ENCODE measurements around the gene MBP. TPM values are rescaled to one million over a fixed set of nuclear protein-coding genes. Genes with fewer than 3 reads are reported as not detected.

MBP gene
- total RNA-seq, 1 donor, result 80.7 TPM

- Histone ChIP-seq H3K27me3 (ENCODE audit: insufficient read depth, low read length) (no peaks in the 10 kb centered on the region), H3K4me3 (ENCODE audit: low read length) (no peak overlapping the region), H3K4me1 (ENCODE audit: insufficient read depth, low read length) (peaks cover 71% of the 10 kb centered on the region), H3K9me3 (ENCODE audit: low read depth, low read length) (no peaks in the 10 kb centered on the region)
Observed at GRCh38 chr18:77081390-77081778, 51.2 kb downstream of the MBP start.

- Histone ChIP-seq H3K9me3 (ENCODE audit: low read depth, low read length) (no peaks in the 10 kb centered on the region), H3K4me1 (ENCODE audit: insufficient read depth, low read length) (peaks cover 70% of the 10 kb centered on the region), H3K4me3 (ENCODE audit: low read length) (no peak overlapping the region), H3K27me3 (ENCODE audit: insufficient read depth, low read length) (no peaks in the 10 kb centered on the region)
Observed at GRCh38 chr18:77079954-77080682, 52.5 kb downstream of the MBP start.

- no peaks in the 10 kb centered on the region for H3K27me3 ChIP-seq (ENCODE audit: insufficient read depth, low read length)
- no peak overlapping the region for H3K4me3 ChIP-seq (ENCODE audit: low read length)
- peaks cover 74% of the 10 kb centered on the region for H3K4me1 ChIP-seq (ENCODE audit: insufficient read depth, low read length)
- no peaks in the 10 kb centered on the region for H3K9me3 ChIP-seq (ENCODE audit: low read depth, low read length)
Observed at GRCh38 chr18:77079088-77079487, 53.5 kb downstream of the MBP start.

- no peaks in the 10 kb centered on the region for H3K27me3 ChIP-seq (ENCODE audit: insufficient read depth, low read length)
- peaks cover 73% of the 10 kb centered on the region for H3K4me1 ChIP-seq (ENCODE audit: insufficient read depth, low read length)
- H3K9me3 ChIP-seq (ENCODE audit: low read depth, low read length), result no peaks in the 10 kb centered on the region
- no peak overlapping the region for H3K4me3 ChIP-seq (ENCODE audit: low read length)
Observed at GRCh38 chr18:77078690-77079070, 53.9 kb downstream of the MBP start.

GRCh38 chr18:77077941-77078689 is 54.5 kb downstream of the MBP start:
- H3K9me3 ChIP-seq (ENCODE audit: low read depth, low read length), result no peaks in the 10 kb centered on the region
- H3K27me3 ChIP-seq (ENCODE audit: insufficient read depth, low read length), result no peaks in the 10 kb centered on the region
- H3K4me1 ChIP-seq (ENCODE audit: insufficient read depth, low read length), result peaks cover 74% of the 10 kb centered on the region
- H3K4me3 ChIP-seq (ENCODE audit: low read length), result no peak overlapping the region

- no peaks in the 10 kb centered on the region for H3K27me3 ChIP-seq (ENCODE audit: insufficient read depth, low read length)
- H3K4me1 ChIP-seq (ENCODE audit: insufficient read depth, low read length), result peaks cover 73% of the 10 kb centered on the region
Observed at GRCh38 chr18:77077401-77077800, 55.2 kb downstream of the MBP start.

GRCh38 chr18:77076111-77076510 is 56.5 kb downstream of the MBP start:
- Histone ChIP-seq H3K4me3 (ENCODE audit: low read length) (no peak overlapping the region), H3K9me3 (ENCODE audit: low read depth, low read length) (no peaks in the 10 kb centered on the region), H3K27me3 (ENCODE audit: insufficient read depth, low read length) (no peaks in the 10 kb centered on the region), H3K4me1 (ENCODE audit: insufficient read depth, low read length) (peaks cover 75% of the 10 kb centered on the region)

More at GRCh38 chr18:77077401-77077800, 55.2 kb downstream of the MBP start:
- H3K9me3 ChIP-seq (ENCODE audit: low read depth, low read length), result no peaks in the 10 kb centered on the region
- no peak overlapping the region for H3K4me3 ChIP-seq (ENCODE audit: low read length)

GRCh38 chr18:77074431-77074830 is 58.2 kb downstream of the MBP start:
- Histone ChIP-seq H3K27me3 (ENCODE audit: insufficient read depth, low read length) (no peaks in the 10 kb centered on the region), H3K4me3 (ENCODE audit: low read length) (no peak overlapping the region), H3K9me3 (ENCODE audit: low read depth, low read length) (no peaks in the 10 kb centered on the region), H3K4me1 (ENCODE audit: insufficient read depth, low read length) (peaks cover 76% of the 10 kb centered on the region)

GRCh38 chr18:77073336-77074093 is 59.1 kb downstream of the MBP start:
- peaks cover 78% of the 10 kb centered on the region for H3K4me1 ChIP-seq (ENCODE audit: insufficient read depth, low read length)
- no peaks in the 10 kb centered on the region for H3K9me3 ChIP-seq (ENCODE audit: low read depth, low read length)
- no peaks in the 10 kb centered on the region for H3K27me3 ChIP-seq (ENCODE audit: insufficient read depth, low read length)
- no peak overlapping the region for H3K4me3 ChIP-seq (ENCODE audit: low read length)

- Histone ChIP-seq H3K4me3 (ENCODE audit: low read length) (no peak overlapping the region), H3K27me3 (ENCODE audit: insufficient read depth, low read length) (no peaks in the 10 kb centered on the region), H3K4me1 (ENCODE audit: insufficient read depth, low read length) (peaks cover 85% of the 10 kb centered on the region), H3K9me3 (ENCODE audit: low read depth, low read length) (no peaks in the 10 kb centered on the region)
Observed at GRCh38 chr18:77072566-77072965, 60.0 kb downstream of the MBP start.

- Histone ChIP-seq H3K27me3 (ENCODE audit: insufficient read depth, low read length) (no peaks in the 10 kb centered on the region), H3K4me1 (ENCODE audit: insufficient read depth, low read length) (peaks cover 92% of the 10 kb centered on the region), H3K9me3 (ENCODE audit: low read depth, low read length) (no peaks in the 10 kb centered on the region), H3K4me3 (ENCODE audit: low read length) (no peak overlapping the region)
Observed at GRCh38 chr18:77071711-77072292, 60.8 kb downstream of the MBP start.

- peaks cover 93% of the 10 kb centered on the region for H3K4me1 ChIP-seq (ENCODE audit: insufficient read depth, low read length)
- no peaks in the 10 kb centered on the region for H3K27me3 ChIP-seq (ENCODE audit: insufficient read depth, low read length)
- H3K9me3 ChIP-seq (ENCODE audit: low read depth, low read length), result no peaks in the 10 kb centered on the region
- no peak overlapping the region for H3K4me3 ChIP-seq (ENCODE audit: low read length)
Observed at GRCh38 chr18:77071061-77071460, 61.5 kb downstream of the MBP start.

- Histone ChIP-seq H3K27me3 (ENCODE audit: insufficient read depth, low read length) (no peaks in the 10 kb centered on the region), H3K9me3 (ENCODE audit: low read depth, low read length) (no peaks in the 10 kb centered on the region), H3K4me1 (ENCODE audit: insufficient read depth, low read length) (peaks cover 96% of the 10 kb centered on the region), H3K4me3 (ENCODE audit: low read length) (no peak overlapping the region)
Observed at GRCh38 chr18:77070627-77071026, 62.0 kb downstream of the MBP start.

- no peaks in the 10 kb centered on the region for H3K27me3 ChIP-seq (ENCODE audit: insufficient read depth, low read length)
- no peak overlapping the region for H3K4me3 ChIP-seq (ENCODE audit: low read length)
- H3K4me1 ChIP-seq (ENCODE audit: insufficient read depth, low read length), result peaks cover 96% of the 10 kb centered on the region
- no peaks in the 10 kb centered on the region for H3K9me3 ChIP-seq (ENCODE audit: low read depth, low read length)
Observed at GRCh38 chr18:77069931-77070330, 62.7 kb downstream of the MBP start.

- H3K4me1 ChIP-seq (ENCODE audit: insufficient read depth, low read length), result peaks cover 96% of the 10 kb centered on the region
- H3K9me3 ChIP-seq (ENCODE audit: low read depth, low read length), result no peaks in the 10 kb centered on the region
- no peak overlapping the region for H3K4me3 ChIP-seq (ENCODE audit: low read length)
- H3K27me3 ChIP-seq (ENCODE audit: insufficient read depth, low read length), result no peaks in the 10 kb centered on the region
Observed at GRCh38 chr18:77069482-77069881, 63.1 kb downstream of the MBP start.
